HFF-Myc (cell line): ENCODE data around the gene CREB3L2.

ENCODE experiments used
- DNase-seq: peaks from one replicate; pipeline ENCODE4 v3.0.0-alpha.2; 2011; ENCODE audit warnings: low read depth; ENCODE audit errors: extremely low read depth
- H3K4me3 ChIP-seq: replicated peaks from 2 replicates; pipeline ENCODE4 v1.5.1; 2011; ENCODE audit warnings: low read depth, mild to moderate bottlenecking, control low read depth, low read length
- TF ChIP-seq, protein P1 (sequence below): IDR thresholded peaks from 2 replicates; pipeline ENCODE4 v1.5.1; 2012; ENCODE audit warnings: mild to moderate bottlenecking, low read depth, low read length, control low read depth; ENCODE audit errors: missing control alignments

The CREB3L2 gene

DNA sequence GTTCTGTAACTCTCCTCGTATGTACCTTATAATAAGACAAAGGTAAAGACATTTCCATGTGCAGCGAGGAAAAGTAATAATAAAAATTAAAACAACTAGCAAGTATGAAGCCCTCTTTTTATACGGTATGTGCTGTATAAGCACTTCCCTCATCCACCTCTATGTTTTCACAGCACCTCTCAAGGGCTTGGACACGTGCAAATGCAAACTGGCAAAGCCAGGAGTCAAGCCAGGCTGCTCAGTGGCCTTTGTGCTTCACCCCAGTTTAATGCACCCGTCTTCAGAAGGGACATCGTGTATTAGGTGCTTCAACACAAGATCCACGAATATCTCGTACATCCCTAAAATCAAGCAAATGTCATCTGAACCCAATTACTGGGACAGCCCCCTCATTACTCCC lies 153.8 kb downstream of the CREB3L2 start:
- TF ChIP-seq, protein P1, sequence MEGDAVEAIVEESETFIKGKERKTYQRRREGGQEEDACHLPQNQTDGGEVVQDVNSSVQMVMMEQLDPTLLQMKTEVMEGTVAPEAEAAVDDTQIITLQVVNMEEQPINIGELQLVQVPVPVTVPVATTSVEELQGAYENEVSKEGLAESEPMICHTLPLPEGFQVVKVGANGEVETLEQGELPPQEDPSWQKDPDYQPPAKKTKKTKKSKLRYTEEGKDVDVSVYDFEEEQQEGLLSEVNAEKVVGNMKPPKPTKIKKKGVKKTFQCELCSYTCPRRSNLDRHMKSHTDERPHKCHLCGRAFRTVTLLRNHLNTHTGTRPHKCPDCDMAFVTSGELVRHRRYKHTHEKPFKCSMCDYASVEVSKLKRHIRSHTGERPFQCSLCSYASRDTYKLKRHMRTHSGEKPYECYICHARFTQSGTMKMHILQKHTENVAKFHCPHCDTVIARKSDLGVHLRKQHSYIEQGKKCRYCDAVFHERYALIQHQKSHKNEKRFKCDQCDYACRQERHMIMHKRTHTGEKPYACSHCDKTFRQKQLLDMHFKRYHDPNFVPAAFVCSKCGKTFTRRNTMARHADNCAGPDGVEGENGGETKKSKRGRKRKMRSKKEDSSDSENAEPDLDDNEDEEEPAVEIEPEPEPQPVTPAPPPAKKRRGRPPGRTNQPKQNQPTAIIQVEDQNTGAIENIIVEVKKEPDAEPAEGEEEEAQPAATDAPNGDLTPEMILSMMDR: no peak

DNA sequence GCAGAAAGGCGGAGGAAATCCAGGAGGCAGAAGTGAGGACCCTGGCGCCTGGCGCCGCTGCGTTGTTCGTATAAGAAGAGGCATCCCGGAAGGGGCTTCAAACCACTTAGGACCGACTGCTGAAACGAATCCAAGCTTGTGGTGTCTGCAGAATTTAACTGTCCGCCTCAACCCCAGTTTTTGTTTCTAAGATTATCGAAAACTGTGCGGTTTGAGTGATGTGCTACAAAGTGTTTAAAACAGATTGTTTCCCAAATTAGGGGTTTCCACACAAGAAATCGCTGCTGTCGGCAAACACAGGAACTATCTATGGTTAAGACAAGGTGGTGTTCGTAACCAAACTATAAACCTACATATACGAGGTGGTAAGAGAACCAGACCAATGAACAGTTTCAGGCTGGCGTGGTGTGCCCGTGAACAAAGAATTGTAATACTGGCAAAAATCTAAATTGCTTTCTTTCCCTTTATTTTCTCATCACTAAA lies 154.3 kb downstream of the CREB3L2 start:
- TF ChIP-seq, protein P1: no peak
- H3K4me3 ChIP-seq: peak overlapping the region; percentile 36
- DNase-seq: no peak

More for the DNA sequence above, 153.8 kb downstream of the CREB3L2 start:
- no peak overlapping the region for H3K4me3 ChIP-seq
- DNase-seq: no peak

DNA sequence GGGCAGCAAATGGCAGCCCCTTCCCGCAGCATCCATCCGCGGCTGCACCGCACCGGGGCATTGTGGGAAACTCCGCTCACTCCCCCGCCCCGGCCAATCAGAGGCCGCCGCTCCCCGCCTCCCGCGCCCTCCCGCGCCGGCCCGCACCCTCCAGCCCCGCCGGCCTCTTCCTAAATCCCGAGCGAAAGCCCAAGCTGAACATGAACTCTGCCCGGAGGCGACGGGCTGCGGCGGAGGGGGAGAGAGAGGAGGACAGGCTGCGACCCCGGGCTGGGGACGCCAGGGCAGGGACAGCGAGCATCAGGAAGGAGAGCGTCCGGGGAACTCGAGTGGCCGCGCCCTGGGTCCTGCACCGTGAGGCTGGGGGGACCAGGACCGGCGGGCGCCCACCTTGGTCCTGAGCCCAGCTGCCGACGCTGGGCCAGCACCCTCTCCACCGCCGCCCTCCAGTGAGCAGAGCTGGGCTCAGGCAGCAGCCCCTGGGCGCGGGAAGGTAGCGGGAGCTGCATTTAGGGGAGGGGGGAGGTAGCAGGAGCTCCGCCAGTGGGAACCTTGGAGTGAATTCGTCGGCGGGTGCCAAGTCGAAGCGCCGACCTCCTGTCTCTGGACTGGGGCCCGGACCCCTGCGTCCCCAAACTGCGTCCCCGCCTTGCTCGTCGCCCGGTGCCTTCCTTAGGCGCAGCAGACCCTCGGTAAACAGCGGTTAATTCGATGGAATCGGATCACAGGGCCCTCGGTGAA lies 154.9 kb downstream of the CREB3L2 start, which contains the start of gene DGKI:
DGKI (minus strand) TSS at position 148 of the 741 bp plus-strand sequence.
- no peak for DNase-seq
- TF ChIP-seq, protein P1: no peak
- H3K4me3 ChIP-seq: peak within 1 kb of the TSS; percentile 36

DNA sequence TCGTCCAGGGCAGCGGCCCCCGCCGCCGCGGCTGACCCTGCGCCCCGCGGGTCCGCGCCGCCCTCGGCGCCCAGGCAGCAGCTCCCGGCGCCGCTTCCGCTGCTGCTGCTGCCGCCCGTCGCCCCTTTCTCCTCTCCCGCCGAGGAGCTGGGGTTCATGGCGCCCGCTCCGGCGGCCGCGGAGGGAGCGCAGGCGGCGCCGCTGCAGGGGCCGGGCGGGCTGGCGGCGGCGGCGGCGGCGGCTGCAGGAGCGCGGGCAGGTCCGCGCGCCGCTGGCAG lies 155.4 kb downstream of the CREB3L2 start:
- TF ChIP-seq, protein P1: no peak
- H3K4me3 ChIP-seq: peak overlapping the region; percentile 27
- DNase-seq: no peak

DNA sequence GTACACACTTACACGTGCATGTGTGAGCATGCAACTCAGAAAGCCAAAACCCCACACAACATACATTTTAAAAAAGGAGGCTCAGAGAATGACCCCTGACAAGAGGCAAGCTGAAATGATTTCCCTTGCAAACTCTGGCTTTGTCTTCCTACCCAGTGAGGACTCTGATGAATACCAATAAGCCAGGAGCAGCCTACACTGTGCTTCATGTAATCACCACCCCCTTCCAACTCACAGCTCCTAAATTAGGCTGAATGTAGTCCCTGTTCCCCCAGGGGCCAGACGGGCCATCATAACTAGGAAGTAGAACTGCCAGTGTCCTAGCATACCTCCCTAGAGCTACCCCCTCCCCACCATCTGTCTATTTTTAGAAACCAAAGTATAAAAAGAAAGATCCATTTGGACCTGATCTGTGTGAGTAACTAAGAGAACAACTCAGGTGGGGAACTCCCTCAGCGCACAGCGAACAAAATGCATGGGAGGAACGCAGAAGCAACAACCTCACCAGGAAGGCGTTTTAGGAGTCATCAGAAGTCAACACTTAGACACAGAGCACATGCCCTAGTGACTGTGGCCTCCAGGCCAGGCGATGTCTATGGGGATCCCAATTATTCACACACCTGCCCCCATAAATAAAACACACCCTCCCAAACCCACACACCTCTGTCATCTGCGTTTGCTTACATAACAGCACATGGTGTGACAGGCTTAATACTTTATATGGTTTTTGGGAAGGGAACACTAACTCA lies 157.0 kb downstream of the CREB3L2 start:
- no peak overlapping the region for H3K4me3 ChIP-seq
- no peak for DNase-seq
- TF ChIP-seq, protein P1: no peak

DNA sequence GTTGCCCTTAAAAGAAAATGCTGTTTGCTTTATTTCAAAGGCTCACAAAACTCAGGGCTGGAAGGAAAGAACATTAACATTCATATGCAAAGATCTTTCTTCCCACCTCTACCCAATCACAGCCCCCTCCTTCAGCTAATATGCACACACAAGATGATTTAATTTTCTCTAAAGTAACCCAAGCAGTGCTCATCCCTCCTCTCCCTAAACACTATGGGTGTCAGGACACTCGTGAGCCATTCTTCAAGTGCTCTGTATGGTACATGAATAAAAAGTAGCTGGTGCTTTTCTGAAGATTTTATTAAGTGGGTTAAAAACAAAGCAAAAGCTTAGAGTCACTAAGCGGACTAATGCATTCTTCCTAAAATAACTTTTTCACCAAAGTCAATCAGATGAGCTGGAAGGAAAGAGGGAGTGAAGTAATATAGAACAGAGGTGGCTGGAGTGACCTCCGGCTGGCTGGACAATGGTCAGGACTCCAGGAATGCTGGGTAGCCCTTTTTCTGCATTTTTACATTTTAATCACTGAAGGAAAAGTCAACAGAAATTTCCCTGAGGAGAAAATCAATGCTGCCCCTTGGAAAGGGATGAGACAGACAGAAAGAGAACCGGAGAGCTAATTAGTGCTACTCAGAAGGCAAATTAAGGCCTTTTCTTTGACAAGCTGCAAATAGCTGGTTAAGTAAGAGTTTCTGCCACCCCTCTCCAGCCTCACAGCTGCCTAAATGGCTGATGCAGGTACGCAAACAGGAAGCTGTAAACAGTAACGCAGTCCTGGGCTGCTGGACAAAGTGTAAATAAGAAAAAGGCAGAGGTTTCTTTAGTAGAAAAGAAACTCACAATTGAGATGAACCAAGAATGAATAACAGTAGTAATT lies 161.7 kb downstream of the CREB3L2 start:
- TF ChIP-seq, protein P1: no peak
- DNase-seq: no peak

More for the DNA sequence above, 161.7 kb downstream of the CREB3L2 start:
- H3K4me3 ChIP-seq: no peak overlapping the region
